BJ (cell line): ENCODE measurements around the gene LRRC72. TPM values are rescaled to one million over a fixed set of nuclear protein-coding genes. Genes with fewer than 3 reads are reported as not detected.
A peak's percentile ranks its signal among the peaks of the same experiment; 100 is the strongest.

ENCODE experiments used
- CTCF ChIA-PET: fragments of 350-600 bp; formaldehyde crosslinking; extraction: SDS; loops from one replicate; lab custom pipeline; 2021; ENCODE audit warnings: antibody characterized with exemption, inconsistent platforms; lab: Yijun Ruan, JAX
- POLR2A ChIA-PET: fragments of 300-600 bp; sonication (Branson Sonifier 250); formaldehyde crosslinking; extraction: SDS; loops from one replicate; lab custom pipeline; 2021; ENCODE audit warnings: antibody characterized with exemption; lab: Charles Lee
- DNase-seq: peaks from one replicate; pipeline ENCODE4 v3.0.0-alpha.2; 2011; ENCODE audit warnings: low read depth
- H3K27me3 ChIP-seq: 2 replicates; pipeline ENCODE4 v1.6.0; 2011; ENCODE audit warnings: low read length; ENCODE audit not compliant: control insufficient read depth, insufficient read depth
- H3K36me3 ChIP-seq: 2 replicates; pipeline ENCODE4 v1.5.1; 2011; ENCODE audit warnings: low read length; ENCODE audit not compliant: control insufficient read depth, insufficient read depth
- H3K4me3 ChIP-seq: 2 replicates; pipeline ENCODE4 v1.5.1; 2011; ENCODE audit warnings: low read depth, mild to moderate bottlenecking, control low read depth, low read length
- CTCF ChIP-seq: IDR thresholded peaks from 2 replicates; pipeline ENCODE4 v1.5.1; 2011; ENCODE audit warnings: low read depth, mild to moderate bottlenecking, control low read depth, inconsistent platforms, low read length, moderate library complexity; ENCODE audit not compliant: insufficient read depth
- polyA plus RNA-seq: library from polyadenylated mRNA; depleted of rRNA; stranded (reverse); fragments of >200 nt; gene quantifications from 2 replicates; pipeline ENCODE4 v1.2.3, GENCODE V29; 2011

Gene LRRC72
- polyA plus RNA-seq, 1 experiment: not detected

- no peak overlapping the region for H3K4me3 ChIP-seq
- no peaks in the 10 kb centered on the region for H3K27me3 ChIP-seq
- ChIA-PET CTCF (no interaction called here), POLR2A (no interaction called here)
- H3K36me3 ChIP-seq: peaks cover 6% of the 10 kb centered on the region
- peak; percentile 37 for TF ChIP-seq CTCF
- no peak for DNase-seq
Measured at GRCh38 chr7:16604054-16604453, 77.4 kb downstream of the LRRC72 start.

- no peak for TF ChIP-seq CTCF
- peaks cover 4% of the 10 kb centered on the region for H3K36me3 ChIP-seq
- DNase-seq: no peak
- ChIA-PET POLR2A (no interaction called here), CTCF (interaction anchor here (1.0 kb wide), 1 partner anchor 89 kb away, joined by 4 read pairs; no protein-coding TSS in a partner anchor)
- no peak overlapping the region for H3K4me3 ChIP-seq
- no peaks in the 10 kb centered on the region for H3K27me3 ChIP-seq
Measured at GRCh38 chr7:16606704-16607103, 80.1 kb downstream of the LRRC72 start.

- TF ChIP-seq CTCF: no peak
Measured at GRCh38 chr7:16609842-16610450, 83.3 kb downstream of the LRRC72 start.

GRCh38 chr7:16611711-16612110 lies 85.1 kb downstream of the LRRC72 start:
- Histone ChIP-seq H3K4me3 (no peak overlapping the region), H3K36me3 (peaks cover 4% of the 10 kb centered on the region), H3K27me3 (no peaks in the 10 kb centered on the region)
- CTCF ChIA-PET: interaction anchor here (1.2 kb wide), 1 partner anchor 9 kb away, joined by 3 read pairs; no protein-coding TSS in a partner anchor
- no peak for DNase-seq
- POLR2A ChIA-PET: no interaction called here
- no peak for TF ChIP-seq CTCF

More at GRCh38 chr7:16609842-16610450, 83.3 kb downstream of the LRRC72 start:
- Histone ChIP-seq H3K4me3 (no peak overlapping the region), H3K27me3 (no peaks in the 10 kb centered on the region), H3K36me3 (peaks cover 1% of the 10 kb centered on the region)
- ChIA-PET CTCF (interaction anchor here (1.2 to 1.7 kb wide), 2 partner anchors 12 to 13 kb away, joined by 4 to 5 read pairs; no protein-coding TSS in a partner anchor), POLR2A (no interaction called here)
- no peak for DNase-seq

GRCh38 chr7:16615228-16615627 lies 88.6 kb downstream of the LRRC72 start:
- H3K4me3 ChIP-seq: no peak overlapping the region
- ChIA-PET CTCF (interaction anchor here (1.0 kb wide), 1 partner anchor 16 kb away, joined by 3 read pairs; no protein-coding TSS in a partner anchor), POLR2A (no interaction called here)
- DNase-seq: no peak
- no peak for TF ChIP-seq CTCF
- peaks cover 5% of the 10 kb centered on the region for H3K36me3 ChIP-seq
- no peaks in the 10 kb centered on the region for H3K27me3 ChIP-seq
